ENCODE measurements around the gene ASPG.

DNA sequence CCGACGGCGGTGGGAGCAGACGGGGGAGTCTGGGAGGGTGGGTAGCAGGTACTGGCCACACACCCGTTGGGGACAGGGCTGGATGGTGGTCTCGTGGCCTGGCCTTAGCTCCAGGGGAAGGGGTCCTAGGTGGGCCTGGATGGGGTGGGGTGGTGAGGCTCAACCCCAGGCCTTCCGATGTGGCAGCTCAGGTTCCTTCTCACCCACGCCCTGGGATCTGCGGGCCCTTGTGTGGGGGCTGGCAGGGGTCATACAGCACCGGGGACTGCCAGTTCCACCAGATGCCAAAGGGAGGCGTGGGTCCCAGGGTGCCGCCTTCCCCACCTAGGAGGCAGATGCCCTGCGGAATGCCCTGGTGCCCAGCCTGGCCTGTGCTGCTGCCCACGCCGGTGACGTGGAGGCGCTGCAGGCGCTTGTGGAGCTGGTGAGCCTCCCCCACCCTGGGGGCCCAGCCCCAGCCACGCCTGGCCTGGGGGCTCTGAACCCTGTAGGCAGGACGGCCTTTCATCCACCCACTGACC is 21.0 kb downstream of the ASPG start:
- no peak for TF ChIP-seq CTCF (IDR thresholded peaks at IDR 0.05)
- TF ChIP-seq SMAD3 (CRISPR knock-in tag; IDR thresholded peaks at IDR 0.05; ENCODE audit: borderline replicate concordance) = no peak
- no peak for TF ChIP-seq RELA (CRISPR knock-in tag; IDR thresholded peaks at IDR 0.05; ENCODE audit: borderline replicate concordance)
- no peak for TF ChIP-seq NR3C1 (CRISPR knock-in tag; conservative IDR thresholded peaks at IDR 0.05; ENCODE audit: low read depth)
- no peak for TF ChIP-seq FOXK1 (CRISPR knock-in tag; IDR thresholded peaks at IDR 0.05)
